Left cardiac atrium (tissue), 4 donors: ENCODE results near the gene GRB10. TPM values are rescaled to one million over a fixed set of nuclear protein-coding genes. Genes with fewer than 3 reads are reported as not detected.
"Not testable (repeated sequence)": the region's sequence is repeated elsewhere in the genome, so short reads cannot be mapped to it uniquely, and the experiment has no call there.

ENCODE experiments used
- ATAC-seq, 2 donors: fragments of 200-7000 bp; cut with Tn5 transposase; one replicate each; pipeline ENCODE4 v1.9.1; 2020; ENCODE audit warnings: mild to moderate bottlenecking in 2 of 2, moderate library complexity in 2 of 2
- DNase-seq: peaks from one replicate; pipeline ENCODE4 v3.0.0-alpha.2; 2020
- intact Hi-C, 2 donors: fragments of 100-400 bp; cut with DNase I; formaldehyde crosslinking; loops; one replicate each; pipeline versions ENCODE4 v1.14.1 to v1.15.1; 2022 to 2023
- total RNA-seq, 2 donors: library from RNA; stranded (reverse); fragmentation: NEBNext Ultra II Directional; extraction: Animal tissue kit (Norgen Biotek cat#: 25700); gene quantifications; one replicate each; pipeline ENCODE4 v1.2.1, GENCODE V29; 2021
- donor health status: DM: no; HTN: yes; CAD: no.
- donor health status: DM: no; HTN: yes; CAD: no; lungs with severe emphysema.
- donor health status: DM: yes; HTN: yes; CAD: no.
- donor health status: Dilated cardiomyopathy.

GRB10 gene
- total RNA-seq, 2 donors from 2014 or later, result 39.9 to 45.6 TPM

DNA sequence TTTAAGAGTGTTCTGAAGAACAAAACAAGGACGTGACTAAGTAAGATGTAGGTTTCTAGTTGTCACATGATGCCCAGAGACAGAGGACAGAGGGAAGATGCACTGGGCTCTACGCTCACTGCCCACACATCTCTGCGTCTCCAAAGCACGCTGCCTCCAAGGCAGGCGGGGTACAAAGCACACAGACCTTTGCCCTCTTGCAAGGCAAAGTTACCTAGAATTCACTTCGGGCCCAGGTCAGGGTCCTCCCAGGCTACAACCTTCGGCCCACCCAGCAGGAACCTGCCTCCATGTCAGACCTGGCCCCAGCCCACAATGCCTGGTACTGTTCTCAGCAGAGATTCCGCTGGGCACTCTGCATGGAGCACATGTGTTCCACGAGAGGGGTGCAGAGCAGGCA, 26.5 kb downstream of the GRB10 start:
- no peak for ATAC-seq
- intact Hi-C loops, result no loop called here
- no peak for DNase-seq

GRCh38 chr7:50754684-50755083, 28.0 kb downstream of the GRB10 start:
- intact Hi-C loops, result no loop called here
- DNase-seq, result no peak
- ATAC-seq, result no peak

GRCh38 chr7:50754241-50754640, 28.5 kb downstream of the GRB10 start:
- ATAC-seq, result no peak
- intact Hi-C loops, result no loop called here
- no peak for DNase-seq

DNA sequence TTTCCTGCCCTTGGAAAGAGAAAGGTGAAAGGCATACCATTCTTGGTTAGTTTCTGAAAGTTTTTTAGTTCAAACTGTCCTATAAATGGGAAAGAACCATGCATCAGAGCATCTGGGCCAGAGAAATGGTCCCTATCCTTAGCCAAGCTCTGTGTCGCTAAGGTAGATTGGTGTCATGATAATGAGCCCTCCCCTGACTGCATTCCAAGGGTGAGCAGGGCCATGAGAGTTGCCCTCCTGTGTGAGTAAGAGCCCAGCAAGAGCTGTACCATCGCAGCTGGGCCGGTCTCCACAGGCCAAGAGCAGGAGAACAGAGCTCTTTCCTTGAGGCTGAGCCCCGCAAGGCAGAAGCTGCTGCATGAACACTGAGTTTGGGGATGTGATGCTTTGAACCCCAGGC, 30.3 kb downstream of the GRB10 start:
- intact Hi-C loops, result no loop called here
- DNase-seq (no peak), ATAC-seq (no peak)

- intact Hi-C loops, result no loop called here
- no peak for ATAC-seq
Measured at GRCh38 chr7:50751146-50751545, 31.6 kb downstream of the GRB10 start.

DNA sequence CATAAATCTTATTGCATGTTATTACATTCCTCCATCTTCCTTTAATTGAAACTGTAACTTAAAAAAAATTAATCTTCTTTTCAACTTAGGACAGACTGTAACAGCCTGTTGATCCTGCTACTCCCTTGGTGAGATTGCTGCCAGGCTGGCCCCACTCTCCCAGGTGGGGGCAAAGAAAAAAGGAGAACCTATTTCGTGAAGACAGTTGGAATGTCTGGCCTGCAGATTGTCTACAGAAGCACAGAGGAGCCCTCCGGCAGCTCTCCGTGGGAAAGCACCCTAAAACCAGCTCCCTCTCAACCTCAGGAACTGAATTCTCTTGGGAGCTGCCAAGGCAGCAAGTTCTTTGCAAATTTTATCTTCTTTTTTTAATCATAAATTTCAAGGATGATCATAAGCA, 32.8 kb downstream of the GRB10 start:
- no peak for ATAC-seq
- intact Hi-C loops, result no loop called here
- no peak for DNase-seq

More at GRCh38 chr7:50751146-50751545, 31.6 kb downstream of the GRB10 start:
- no peak for DNase-seq

DNA sequence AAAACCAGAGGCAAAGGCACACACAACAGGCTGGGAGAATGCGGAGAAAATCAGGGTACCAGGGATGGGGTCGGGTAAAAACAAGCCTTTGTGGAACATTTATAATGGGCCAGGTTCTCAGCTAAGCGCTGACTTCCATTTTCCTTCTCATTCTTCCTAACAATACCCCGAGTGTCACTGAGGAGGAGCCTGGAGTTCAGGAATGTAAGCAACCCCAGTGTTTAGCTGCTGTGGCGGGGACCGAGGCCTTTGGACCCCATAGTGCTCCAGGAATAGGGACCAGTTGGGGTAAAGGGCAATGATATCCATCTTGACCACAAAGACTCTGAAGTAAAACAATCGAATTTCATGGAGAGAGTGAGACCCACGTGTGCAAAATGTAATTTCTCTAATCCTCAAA, 34.2 kb downstream of the GRB10 start:
- intact Hi-C loops, result no loop called here

GRCh38 chr7:50745835-50746234, 36.9 kb downstream of the GRB10 start:
- DNase-seq, result no peak
- no peak for ATAC-seq
- intact Hi-C loops, result no loop called here

More for the DNA sequence above, 34.2 kb downstream of the GRB10 start:
- no peak for DNase-seq
- ATAC-seq, result no peak

GRCh38 chr7:50745336-50745735, 37.4 kb downstream of the GRB10 start:
- ATAC-seq (no peak), DNase-seq (no peak)
- intact Hi-C loops, result no loop called here

GRCh38 chr7:50743893-50744292, 38.8 kb downstream of the GRB10 start:
- DNase-seq (no peak), ATAC-seq (no peak)
- intact Hi-C loops, result no loop called here

DNA sequence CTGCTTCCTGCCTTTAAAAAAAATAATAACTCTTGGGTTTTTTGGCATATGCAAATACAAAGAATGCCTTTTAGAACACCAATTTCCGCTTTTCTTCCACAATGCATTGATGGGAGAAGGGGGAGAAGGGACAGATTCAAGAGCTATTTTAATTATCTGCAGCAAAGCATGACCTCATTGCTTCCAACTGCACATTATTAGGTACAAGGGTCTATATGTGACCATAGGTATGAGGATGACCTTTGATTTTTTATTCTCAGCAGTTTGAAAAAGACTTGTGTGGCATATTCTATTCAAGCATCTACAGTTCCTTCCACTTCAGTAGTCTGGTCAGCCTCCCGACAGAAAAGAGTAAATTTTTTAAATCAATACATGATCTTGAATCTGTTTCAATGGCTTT, 39.7 kb downstream of the GRB10 start:
- intact Hi-C loops, result no loop called here
- no peak for ATAC-seq

DNA sequence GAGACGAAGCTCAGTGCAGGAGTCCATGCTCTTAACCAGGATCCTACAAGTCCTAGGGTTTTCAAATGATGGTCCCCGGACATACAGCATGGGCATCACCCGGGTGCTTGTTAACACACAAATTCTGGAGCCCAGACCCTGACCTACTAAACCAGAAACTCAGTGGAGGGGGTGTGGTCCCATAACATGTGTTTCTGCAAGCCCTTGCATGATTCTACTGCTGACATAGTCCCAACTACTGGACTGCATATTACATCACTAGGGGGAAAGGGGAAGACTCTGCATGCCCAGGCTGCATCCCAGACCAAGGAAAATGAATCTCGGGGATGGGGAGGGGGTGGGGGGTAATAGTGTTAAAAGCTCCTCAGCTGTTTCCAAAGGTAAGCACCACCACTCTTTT, 40.3 kb downstream of the GRB10 start:
- DNase-seq, result no peak
- ATAC-seq, result no peak
- intact Hi-C loops, result no loop called here

More for the DNA sequence above, 39.7 kb downstream of the GRB10 start:
- no peak for DNase-seq

GRCh38 chr7:50739744-50740435, 42.8 kb downstream of the GRB10 start:
- DNase-seq (no peak), ATAC-seq (peak; percentile 71 to 79)
- intact Hi-C loops, result no loop called here

- DNase-seq (no peak), ATAC-seq (no peak)
- intact Hi-C loops, result no loop called here
Measured at GRCh38 chr7:50738932-50739331, 43.8 kb downstream of the GRB10 start.

GRCh38 chr7:50735836-50736235, 46.9 kb downstream of the GRB10 start:
- DNase-seq, ATAC-seq, intact Hi-C loops: not testable (repeated sequence)

- ATAC-seq, result no peak
- intact Hi-C loops, result no loop called here
Measured at GRCh38 chr7:50735333-50735732, 47.4 kb downstream of the GRB10 start.

DNA sequence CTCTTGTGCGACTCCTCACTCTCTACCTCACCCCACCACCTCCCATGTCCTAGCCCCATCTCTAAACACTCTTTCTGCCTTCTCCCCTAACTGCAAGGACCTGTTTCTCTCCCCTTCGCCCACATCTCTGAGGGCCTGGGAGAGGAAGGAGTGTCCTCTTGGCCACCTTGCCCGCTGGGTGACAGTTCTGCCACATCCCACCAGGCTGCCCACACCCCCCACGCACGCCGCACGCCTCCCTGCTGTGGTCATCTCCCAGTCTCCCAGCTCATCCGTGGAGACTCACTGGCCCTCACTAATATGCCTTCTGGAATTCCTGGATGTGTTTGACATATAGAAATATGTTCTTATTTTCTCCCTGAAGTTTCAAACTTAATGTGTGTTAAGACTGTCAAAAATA, 48.5 kb downstream of the GRB10 start:
- intact Hi-C loops, result no loop called here
- DNase-seq, result no peak
- ATAC-seq, result no peak

More at GRCh38 chr7:50735333-50735732, 47.4 kb downstream of the GRB10 start:
- no peak for DNase-seq

- ATAC-seq (no peak), DNase-seq (no peak)
- intact Hi-C loops, result no loop called here
Measured at GRCh38 chr7:50733552-50733951, 49.1 kb downstream of the GRB10 start.

- ATAC-seq, result no peak
- intact Hi-C loops, result no loop called here
- DNase-seq, result no peak
Measured at GRCh38 chr7:50731703-50732582, 50.8 kb downstream of the GRB10 start.
